Measurements from ENCODE around the gene TMSB4X. TPM values are rescaled to one million over a fixed set of nuclear protein-coding genes. Genes with fewer than 3 reads are reported as not detected.
"Not testable (repeated sequence)": the region's sequence is repeated elsewhere in the genome, so short reads cannot be mapped to it uniquely, and the experiment has no call there.

Gene TMSB4X
- polyA plus RNA-seq, 1 donor: 904 TPM

DNA sequence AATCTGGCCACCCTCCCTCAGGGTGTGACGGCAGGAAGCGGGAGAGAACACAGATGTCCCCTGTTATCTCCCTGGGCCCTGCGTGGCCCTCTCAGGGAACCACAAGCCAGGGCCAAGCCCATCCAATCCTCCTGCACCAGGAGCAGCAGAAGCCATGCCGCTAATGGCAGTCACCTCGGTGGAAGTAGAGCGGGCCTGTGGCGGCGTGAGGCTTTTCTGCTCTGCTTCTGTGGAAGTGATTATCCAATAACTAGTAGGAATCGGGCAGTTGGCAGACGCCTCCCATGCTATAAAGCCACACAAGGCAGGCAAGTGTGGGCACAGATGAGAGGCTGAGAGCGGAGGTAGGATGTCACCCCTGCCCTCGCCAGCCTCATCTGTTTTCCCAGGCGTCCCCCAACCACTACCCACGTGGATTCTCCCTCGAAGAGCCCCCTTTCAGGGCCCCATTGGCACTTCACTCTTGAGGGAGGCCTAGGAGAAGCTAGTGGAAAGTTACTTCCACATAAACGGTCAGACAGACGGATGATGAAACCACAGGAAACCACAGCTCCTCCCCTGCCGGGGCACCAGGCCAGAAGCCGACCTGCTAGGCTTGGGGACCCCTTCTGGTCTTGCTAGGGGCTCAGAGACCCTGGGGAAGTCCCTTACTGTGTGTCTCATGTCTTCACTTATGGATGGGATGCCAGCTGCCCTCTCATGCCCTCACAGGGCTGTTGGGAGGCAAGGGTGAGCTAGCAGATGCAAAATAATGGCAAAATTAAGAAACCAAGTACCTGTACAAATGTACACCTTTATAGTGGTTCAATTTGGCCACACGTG lies 18.8 kb upstream of the TMSB4X start:
- DNase-seq (ENCODE audit: low read depth): no peak

DNA sequence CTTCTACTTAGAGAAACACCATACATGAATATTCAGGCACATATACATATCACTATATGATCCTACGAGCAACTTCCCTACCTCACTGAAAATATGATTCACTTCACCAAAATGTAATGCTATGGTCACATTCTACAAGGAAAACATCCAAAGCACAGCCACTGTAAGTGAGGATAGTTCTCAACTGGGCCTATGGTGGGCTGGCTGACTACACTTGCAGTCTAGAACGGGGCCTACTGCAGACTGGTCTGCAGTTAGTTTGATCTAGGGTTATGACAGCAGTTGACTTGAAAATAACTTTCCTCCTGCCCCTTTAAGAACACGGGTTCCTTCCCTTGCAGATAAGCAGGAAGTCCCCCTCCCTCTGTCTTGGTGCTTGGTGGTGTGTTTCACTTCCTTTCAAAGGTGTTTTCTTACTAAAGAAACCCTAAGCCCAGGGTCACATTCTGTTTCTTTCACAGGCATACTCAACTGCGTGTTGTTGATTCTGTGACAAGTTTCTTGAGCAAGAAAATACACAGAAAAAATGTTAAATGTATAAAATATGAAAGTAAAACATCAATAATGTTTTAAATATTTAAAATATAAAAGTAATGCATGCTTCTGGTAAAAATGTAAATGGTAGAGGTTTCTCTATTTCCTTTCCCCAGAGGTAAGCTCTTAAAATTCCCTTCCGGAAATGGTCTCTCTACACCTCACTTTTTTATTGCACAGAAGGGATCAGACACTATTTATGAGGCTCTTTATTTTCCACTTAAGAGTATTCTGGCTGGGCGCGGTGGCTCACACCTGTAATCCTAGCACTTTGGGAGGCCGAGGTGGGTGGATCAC lies 18.0 kb upstream of the TMSB4X start:
- no peak for DNase-seq (ENCODE audit: low read depth)

DNA sequence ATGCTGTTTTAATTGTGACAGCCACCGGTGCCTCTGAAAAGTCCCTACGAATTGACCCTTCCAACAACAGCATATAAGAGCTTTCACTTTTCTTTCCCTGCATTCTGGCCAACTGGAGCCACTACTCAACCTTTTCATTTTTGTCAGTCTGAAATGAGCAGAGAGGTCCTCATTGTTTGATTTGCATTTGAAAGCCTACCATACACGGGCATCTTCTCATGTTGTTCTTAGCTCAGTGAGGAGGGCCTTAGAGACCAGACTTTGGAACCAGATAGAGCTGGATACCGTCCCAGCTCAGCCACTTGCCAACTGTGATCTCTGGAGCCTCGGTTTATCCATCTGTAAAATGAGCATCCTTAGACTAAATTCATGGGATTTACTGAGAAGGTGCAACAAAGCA lies 16.9 kb upstream of the TMSB4X start:
- DNase-seq (ENCODE audit: low read depth): no peak

GRCh38 chrX:12958461-12958860 lies 16.4 kb upstream of the TMSB4X start:
- DNase-seq (ENCODE audit: low read depth): no peak

DNA sequence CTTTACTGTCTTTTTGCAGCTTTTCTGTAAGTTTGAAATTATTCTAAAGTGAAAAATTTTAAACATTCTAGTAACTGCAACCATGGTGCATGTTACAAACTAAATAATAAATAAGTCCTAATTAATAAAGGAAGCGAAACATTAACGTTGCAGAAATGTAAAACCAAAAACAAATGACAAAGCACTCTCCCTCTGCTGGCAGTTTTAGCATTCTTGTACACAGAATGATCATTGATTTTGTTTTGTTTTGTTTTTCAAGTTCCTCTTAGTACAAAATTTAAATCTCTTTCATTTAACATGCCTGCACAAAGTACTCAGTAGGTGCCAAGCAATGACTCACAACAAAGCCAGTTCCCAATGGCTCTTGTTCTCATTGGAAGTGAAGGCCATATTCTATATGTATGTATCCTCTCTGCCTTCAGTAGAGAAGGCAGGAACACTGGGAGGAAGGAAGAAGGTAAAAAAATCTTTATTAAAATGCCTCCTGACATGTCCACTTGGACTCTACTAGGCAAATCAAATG lies 13.7 kb upstream of the TMSB4X start:
- no peak for DNase-seq (ENCODE audit: low read depth)

- no peak for DNase-seq (ENCODE audit: low read depth)
These were observed 12.8 kb upstream of the TMSB4X start for GRCh38 chrX:12962041-12962504.

DNA sequence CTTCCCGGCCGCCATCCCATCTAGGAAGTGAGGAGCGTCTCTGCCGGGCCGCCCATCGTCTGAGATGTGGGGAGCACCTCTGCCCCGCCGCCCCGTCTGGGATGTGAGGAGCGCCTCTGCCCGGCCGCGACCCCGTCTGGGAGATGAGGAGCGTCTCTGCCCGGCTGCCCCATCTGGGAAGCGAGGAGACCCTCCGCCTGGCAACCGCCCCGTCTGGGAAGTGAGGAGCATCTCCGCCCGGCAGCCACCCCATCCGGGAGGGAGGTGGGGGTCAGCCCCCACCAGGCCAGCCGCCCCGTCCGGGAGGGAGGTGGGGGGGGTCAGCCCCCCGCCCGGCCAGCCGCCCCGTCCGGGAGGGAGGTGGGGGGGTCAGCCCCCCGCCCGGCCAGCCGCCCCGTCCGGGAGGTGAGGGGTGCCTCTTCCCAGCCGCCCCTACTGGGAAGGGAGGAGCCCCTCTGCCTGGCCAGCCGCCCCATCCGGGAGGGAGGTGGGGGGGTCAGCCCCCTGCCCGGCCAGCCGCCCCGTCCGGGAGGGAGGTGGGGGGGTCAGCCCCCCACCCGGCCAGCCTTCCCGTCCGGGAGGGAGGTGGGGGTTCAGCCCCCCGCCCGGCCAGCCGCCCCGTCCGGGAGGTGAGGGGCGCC lies 11.6 kb upstream of the TMSB4X start:
- DNase-seq (ENCODE audit: low read depth): not testable (repeated sequence)

GRCh38 chrX:12965131-12965940 lies 9.6 kb upstream of the TMSB4X start:
- no peak for DNase-seq (ENCODE audit: low read depth)

DNA sequence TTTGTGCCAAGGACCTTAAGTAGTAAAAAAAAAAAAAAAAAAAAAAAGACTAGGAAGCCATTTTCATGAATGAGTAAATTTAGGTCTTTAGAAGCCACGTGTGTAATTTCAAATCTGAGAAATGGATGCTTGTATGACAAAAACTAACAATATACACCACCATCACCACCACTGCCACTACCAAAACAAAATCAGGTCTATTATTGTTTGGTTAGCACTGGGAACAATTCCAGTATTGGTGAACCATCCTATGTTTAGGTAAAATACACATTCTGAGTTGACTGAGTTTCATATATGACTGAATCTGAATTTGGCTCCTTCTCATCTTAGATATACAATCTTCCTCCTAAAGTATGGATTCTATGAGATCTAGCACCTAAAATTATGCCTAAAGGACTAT lies 8.8 kb upstream of the TMSB4X start:
- DNase-seq (ENCODE audit: low read depth): no peak

GRCh38 chrX:12967711-12968465 lies 7.0 kb upstream of the TMSB4X start:
- no peak for DNase-seq (ENCODE audit: low read depth)

GRCh38 chrX:12970691-12971202 lies 4.2 kb upstream of the TMSB4X start:
- no peak for DNase-seq (ENCODE audit: low read depth)

GRCh38 chrX:12971282-12972003 lies 3.5 kb upstream of the TMSB4X start:
- DNase-seq (ENCODE audit: low read depth): no peak

DNA sequence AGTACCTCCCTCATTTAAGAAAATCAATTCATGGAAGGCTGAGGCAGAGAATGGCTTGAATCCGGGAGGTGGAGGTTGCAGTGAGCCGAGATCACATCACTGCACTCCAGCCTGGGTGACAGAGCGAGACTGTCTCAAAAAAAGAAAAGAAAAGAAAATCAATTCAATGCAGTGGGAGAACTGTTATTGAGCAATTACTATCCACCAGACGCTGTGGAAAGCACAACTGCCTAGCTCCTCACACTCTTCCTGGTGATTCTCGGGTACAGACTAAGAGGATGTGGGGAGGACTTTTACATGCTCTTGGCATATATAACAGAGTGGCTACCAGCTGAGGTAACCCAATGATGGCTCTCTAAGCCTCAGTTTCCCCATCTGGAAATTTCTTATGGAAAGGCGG lies 2.7 kb upstream of the TMSB4X start:
- DNase-seq (ENCODE audit: low read depth): no peak

DNA sequence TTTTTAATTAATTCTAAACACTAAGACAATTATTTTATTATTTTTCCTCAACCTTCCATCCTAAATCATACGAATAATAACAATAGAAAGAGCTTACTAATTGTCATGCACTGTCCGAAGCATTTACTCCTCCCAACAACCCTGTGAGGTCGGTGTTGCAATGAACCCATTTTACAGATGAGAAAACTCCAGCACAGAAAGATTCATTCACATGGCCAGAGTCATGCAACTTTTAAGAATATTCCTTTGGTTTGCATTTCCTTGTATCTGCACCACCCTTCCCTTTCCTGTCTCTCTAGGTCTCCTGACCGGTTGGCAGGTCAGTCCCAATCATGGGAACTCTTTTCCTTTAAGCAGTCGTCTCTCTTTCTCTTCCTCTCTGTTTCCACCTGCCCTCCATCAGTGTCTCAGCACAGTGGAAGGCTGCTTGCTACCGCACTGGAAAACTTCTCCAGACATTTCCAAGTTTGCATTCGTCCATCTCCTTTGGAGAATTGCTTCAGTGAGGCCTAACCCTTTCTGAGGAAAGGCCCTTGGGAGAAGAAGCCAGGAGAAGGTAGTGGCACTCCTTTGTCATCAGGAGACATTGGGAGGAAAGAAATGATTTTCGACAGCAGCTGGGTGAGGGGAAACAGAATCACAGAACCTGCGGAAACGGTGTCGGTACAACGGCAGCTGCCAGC lies 1.9 kb upstream of the TMSB4X start:
- no peak for DNase-seq (ENCODE audit: low read depth)

GRCh38 chrX:12973561-12974304 lies 1.2 kb upstream of the TMSB4X start:
- no peak for DNase-seq (ENCODE audit: low read depth)

- no peak for DNase-seq (ENCODE audit: low read depth)
These were observed 560 bp upstream of the TMSB4X start for GRCh38 chrX:12974305-12974795.

DNA sequence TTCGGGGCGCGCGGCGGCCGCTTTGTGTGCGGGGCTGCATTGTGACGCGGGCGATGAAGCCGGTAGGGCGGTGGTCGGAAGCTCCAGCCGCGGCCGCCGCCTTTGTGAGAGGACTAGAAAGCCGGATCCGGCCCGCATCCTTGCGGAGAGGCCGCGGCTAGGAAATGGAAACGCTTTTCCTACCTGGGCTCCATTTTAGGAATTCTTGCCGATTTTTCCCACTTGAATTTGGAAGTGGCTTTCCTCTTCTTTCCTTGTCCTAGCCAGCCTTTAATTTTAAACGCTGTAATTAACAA lies 708 bp downstream of the TMSB4X start:
- DNase-seq (ENCODE audit: low read depth): no peak

DNA sequence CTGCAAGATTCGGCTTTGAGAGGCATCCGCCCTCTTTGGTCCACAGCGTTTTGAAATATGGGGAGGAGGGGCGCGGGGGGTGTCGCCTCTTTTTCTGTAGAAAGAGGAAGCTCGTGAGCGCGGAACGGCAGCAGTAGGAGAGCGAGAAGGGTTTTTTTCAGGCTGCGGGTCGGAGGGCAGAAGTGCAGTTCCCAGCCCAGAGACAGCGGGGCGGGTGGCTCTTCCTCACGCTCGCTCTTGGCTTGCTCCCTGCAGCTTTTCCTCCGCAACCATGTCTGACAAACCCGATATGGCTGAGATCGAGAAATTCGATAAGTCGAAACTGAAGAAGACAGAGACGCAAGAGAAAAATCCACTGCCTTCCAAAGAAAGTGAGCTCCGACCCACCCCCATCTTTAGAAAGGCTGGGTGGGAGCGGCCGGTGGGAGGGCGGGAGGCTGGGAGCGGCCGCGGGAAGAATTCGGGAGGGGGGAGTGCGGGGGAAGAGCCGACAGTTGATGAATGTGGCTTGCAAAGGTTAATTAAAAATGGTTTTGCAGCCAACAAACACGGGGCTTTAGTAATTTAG lies 1.2 kb downstream of the TMSB4X start:
- no peak for DNase-seq (ENCODE audit: low read depth)
